ENCODE results near the gene VTI1B.

The VTI1B gene

GRCh38 chr14:67653651-67654280 is 20.7 kb downstream of the VTI1B start:
- H3K4me1 Mint-ChIP-seq (ENCODE audit: low read depth) = peaks cover 3% of the 10 kb centered on the region
- H3K9me3 Mint-ChIP-seq = no peaks in the 10 kb centered on the region
- DNase-seq = no peak
- peak overlapping the region; percentile 50 for H3K27ac Mint-ChIP-seq
- no peak overlapping the region for H3K4me3 Mint-ChIP-seq
- H3K27me3 Mint-ChIP-seq = no peaks in the 10 kb centered on the region
- H3K36me3 Mint-ChIP-seq (ENCODE audit: low read depth) = peaks cover 94% of the 10 kb centered on the region

GRCh38 chr14:67652189-67652588 is 22.2 kb downstream of the VTI1B start:
- H3K9me3 Mint-ChIP-seq = no peaks in the 10 kb centered on the region

GRCh38 chr14:67650694-67651093 is 23.7 kb downstream of the VTI1B start:
- no peak overlapping the region for H3K4me3 Mint-ChIP-seq
- no peaks in the 10 kb centered on the region for H3K27me3 Mint-ChIP-seq
- H3K27ac Mint-ChIP-seq = peak overlapping the region; percentile 47
- DNase-seq = no peak
- H3K9me3 Mint-ChIP-seq = no peaks in the 10 kb centered on the region
- H3K36me3 Mint-ChIP-seq (ENCODE audit: low read depth) = peaks cover 94% of the 10 kb centered on the region
- no peaks in the 10 kb centered on the region for H3K4me1 Mint-ChIP-seq (ENCODE audit: low read depth)

More at GRCh38 chr14:67652189-67652588, 22.2 kb downstream of the VTI1B start:
- DNase-seq = no peak
- Mint-ChIP-seq H3K4me1 (ENCODE audit: low read depth) (peaks cover under 1% of the 10 kb centered on the region), H3K4me3 (no peak overlapping the region), H3K36me3 (ENCODE audit: low read depth) (peaks cover 93% of the 10 kb centered on the region), H3K27ac (no peak overlapping the region), H3K27me3 (no peaks in the 10 kb centered on the region)

GRCh38 chr14:67650151-67650550 is 24.3 kb downstream of the VTI1B start:
- no peaks in the 10 kb centered on the region for H3K4me1 Mint-ChIP-seq (ENCODE audit: low read depth)
- H3K27me3 Mint-ChIP-seq = no peaks in the 10 kb centered on the region
- H3K36me3 Mint-ChIP-seq (ENCODE audit: low read depth) = peaks cover 93% of the 10 kb centered on the region

GRCh38 chr14:67646131-67646530 is 28.3 kb downstream of the VTI1B start:
- peaks cover 18% of the 10 kb centered on the region for H3K4me1 Mint-ChIP-seq (ENCODE audit: low read depth)
- H3K36me3 Mint-ChIP-seq (ENCODE audit: low read depth) = peaks cover 68% of the 10 kb centered on the region
- no peaks in the 10 kb centered on the region for H3K27me3 Mint-ChIP-seq
- no peak overlapping the region for H3K27ac Mint-ChIP-seq
- no peak overlapping the region for H3K4me3 Mint-ChIP-seq
- no peaks in the 10 kb centered on the region for H3K9me3 Mint-ChIP-seq
- DNase-seq = no peak

More at GRCh38 chr14:67650151-67650550, 24.3 kb downstream of the VTI1B start:
- no peak overlapping the region for H3K4me3 Mint-ChIP-seq
- DNase-seq = no peak
- no peaks in the 10 kb centered on the region for H3K9me3 Mint-ChIP-seq
- no peak overlapping the region for H3K27ac Mint-ChIP-seq

- H3K36me3 Mint-ChIP-seq (ENCODE audit: low read depth) = peaks cover 61% of the 10 kb centered on the region
- H3K27me3 Mint-ChIP-seq = no peaks in the 10 kb centered on the region
- H3K4me3 Mint-ChIP-seq = no peak overlapping the region
- no peaks in the 10 kb centered on the region for H3K9me3 Mint-ChIP-seq
- H3K27ac Mint-ChIP-seq = no peak overlapping the region
- DNase-seq = no peak
- peaks cover 18% of the 10 kb centered on the region for H3K4me1 Mint-ChIP-seq (ENCODE audit: low read depth)
Measured at GRCh38 chr14:67645414-67645813, 29.0 kb downstream of the VTI1B start.

- no peak overlapping the region for H3K4me3 Mint-ChIP-seq
- no peaks in the 10 kb centered on the region for H3K9me3 Mint-ChIP-seq
- peaks cover 51% of the 10 kb centered on the region for H3K36me3 Mint-ChIP-seq (ENCODE audit: low read depth)
- peaks cover 18% of the 10 kb centered on the region for H3K4me1 Mint-ChIP-seq (ENCODE audit: low read depth)
- peak overlapping the region; percentile 3 for H3K27ac Mint-ChIP-seq
- no peak for DNase-seq
- no peaks in the 10 kb centered on the region for H3K27me3 Mint-ChIP-seq
Measured at GRCh38 chr14:67644428-67644827, 30.0 kb downstream of the VTI1B start.

- Mint-ChIP-seq H3K4me1 (ENCODE audit: low read depth) (peaks cover 18% of the 10 kb centered on the region), H3K27me3 (no peaks in the 10 kb centered on the region), H3K9me3 (no peaks in the 10 kb centered on the region), H3K36me3 (ENCODE audit: low read depth) (peaks cover 44% of the 10 kb centered on the region), H3K4me3 (no peak overlapping the region), H3K27ac (no peak overlapping the region)
- no peak for DNase-seq
Measured at GRCh38 chr14:67643713-67644112, 30.7 kb downstream of the VTI1B start.

GRCh38 chr14:67641902-67642749 is 32.3 kb downstream of the VTI1B start:
- no peak for DNase-seq
- H3K27me3 Mint-ChIP-seq = no peaks in the 10 kb centered on the region

GRCh38 chr14:67641480-67641879 is 33.0 kb downstream of the VTI1B start:
- Mint-ChIP-seq H3K36me3 (ENCODE audit: low read depth) (peaks cover 23% of the 10 kb centered on the region), H3K27ac (no peak overlapping the region), H3K27me3 (no peaks in the 10 kb centered on the region), H3K4me1 (ENCODE audit: low read depth) (peaks cover 18% of the 10 kb centered on the region), H3K4me3 (no peak overlapping the region), H3K9me3 (no peaks in the 10 kb centered on the region)
- DNase-seq = no peak

More at GRCh38 chr14:67641902-67642749, 32.3 kb downstream of the VTI1B start:
- peaks cover 18% of the 10 kb centered on the region for H3K4me1 Mint-ChIP-seq (ENCODE audit: low read depth)
- H3K27ac Mint-ChIP-seq = peak overlapping the region; percentile 80
- no peak overlapping the region for H3K4me3 Mint-ChIP-seq
- peaks cover 30% of the 10 kb centered on the region for H3K36me3 Mint-ChIP-seq (ENCODE audit: low read depth)
- no peaks in the 10 kb centered on the region for H3K9me3 Mint-ChIP-seq

GRCh38 chr14:67638642-67639041 is 35.8 kb downstream of the VTI1B start:
- Mint-ChIP-seq H3K9me3 (no peaks in the 10 kb centered on the region), H3K27me3 (no peaks in the 10 kb centered on the region), H3K36me3 (ENCODE audit: low read depth) (peaks cover 5% of the 10 kb centered on the region), H3K27ac (no peak overlapping the region), H3K4me3 (no peak overlapping the region), H3K4me1 (ENCODE audit: low read depth) (peaks cover 15% of the 10 kb centered on the region)
- no peak for DNase-seq

GRCh38 chr14:67636361-67636919 is 38.0 kb downstream of the VTI1B start:
- no peaks in the 10 kb centered on the region for H3K4me1 Mint-ChIP-seq (ENCODE audit: low read depth)
- DNase-seq = no peak
- H3K27me3 Mint-ChIP-seq = no peaks in the 10 kb centered on the region
- H3K27ac Mint-ChIP-seq = no peak overlapping the region
- H3K4me3 Mint-ChIP-seq = no peak overlapping the region
- no peaks in the 10 kb centered on the region for H3K9me3 Mint-ChIP-seq
- no peaks in the 10 kb centered on the region for H3K36me3 Mint-ChIP-seq (ENCODE audit: low read depth)

- Mint-ChIP-seq H3K27me3 (no peaks in the 10 kb centered on the region), H3K27ac (no peak overlapping the region), H3K9me3 (no peaks in the 10 kb centered on the region), H3K4me1 (ENCODE audit: low read depth) (no peaks in the 10 kb centered on the region), H3K36me3 (ENCODE audit: low read depth) (no peaks in the 10 kb centered on the region), H3K4me3 (no peak overlapping the region)
- no peak for DNase-seq
Measured at GRCh38 chr14:67633451-67634147, 40.8 kb downstream of the VTI1B start.

- no peak overlapping the region for H3K4me3 Mint-ChIP-seq
- H3K9me3 Mint-ChIP-seq = no peaks in the 10 kb centered on the region
- H3K4me1 Mint-ChIP-seq (ENCODE audit: low read depth) = no peaks in the 10 kb centered on the region
- H3K27ac Mint-ChIP-seq = no peak overlapping the region
- DNase-seq = no peak
- no peaks in the 10 kb centered on the region for H3K27me3 Mint-ChIP-seq
- H3K36me3 Mint-ChIP-seq (ENCODE audit: low read depth) = no peaks in the 10 kb centered on the region
Measured at GRCh38 chr14:67630938-67631337, 43.5 kb downstream of the VTI1B start.

All from activated T-cell treated with anti-CD3 and anti-CD28 coated beads, Interleukin-2, amount 50 U/mL, for 24 hours (primary cell).